Spleen (tissue), 11 donors: Measurements from ENCODE around the gene TMEM132C. TPM values are rescaled to one million over a fixed set of nuclear protein-coding genes. Genes with fewer than 3 reads are reported as not detected.

Experiments used
- DNase-seq: peaks from one replicate; pipeline ENCODE4 v3.0.0-alpha.2; 2020
- H3K27ac ChIP-seq, 8 donors: fragments of 200-600 bp; sonication (generic) in 7 of 8; 1 replicate in 4 of 8; 2 replicates in 4 of 8; pipeline versions ENCODE4 v1.5.0 to v1.8.0; 2016 to 2021; ENCODE audit warnings: inconsistent platforms in 4 of 8, mild to moderate bottlenecking in 4 of 8, moderate library complexity in 1 of 8
- H3K27me3 ChIP-seq, 7 donors: fragments of 200-600 bp; sonication (generic) in 6 of 7; replicated peaks in 1 of 7; 1 replicate in 4 of 7; 2 replicates in 3 of 7; pipeline versions ENCODE4 v1.5.0 to v1.8.0; 2016 to 2021; ENCODE audit warnings: inconsistent platforms in 3 of 7, mild to moderate bottlenecking in 1 of 7
- H3K36me3 ChIP-seq, 6 donors: fragments of 200-600 bp; sonication (generic) in 5 of 6; 1 replicate in 4 of 6; 2 replicates in 2 of 6; pipeline versions ENCODE4 v1.5.0 to v1.8.0; 2016 to 2021; ENCODE audit warnings: inconsistent platforms in 2 of 6
- H3K4me1 ChIP-seq, 6 donors: fragments of 200-600 bp; sonication (generic) in 5 of 6; 1 replicate in 3 of 6; 2 replicates in 3 of 6; pipeline versions ENCODE4 v1.5.0 to v1.8.0; 2016 to 2021; ENCODE audit warnings: inconsistent platforms in 3 of 6
- H3K4me3 ChIP-seq, 8 donors: fragments of 200-600 bp; sonication (generic) in 7 of 8; 1 replicate in 4 of 8; 2 replicates in 4 of 8; pipeline versions ENCODE4 v1.5.0 to v1.8.0; 2016 to 2021; ENCODE audit warnings: inconsistent platforms in 4 of 8, mild to moderate bottlenecking in 4 of 8, moderate library complexity in 2 of 8
- H3K9me3 ChIP-seq, 8 donors: fragments of 200-600 bp; sonication (generic) in 7 of 8; 1 replicate in 4 of 8; 2 replicates in 4 of 8; pipeline versions ENCODE4 v1.5.0 to v1.8.0; 2016 to 2021; ENCODE audit warnings: inconsistent platforms in 4 of 8
- POLR2A ChIP-seq, 3 donors: fragments of 450-650 bp; IDR thresholded peaks; one replicate each; pipeline ENCODE4 v1.5.1; 2017; ENCODE audit warnings: antibody characterized with exemption in 3 of 3, mild to moderate bottlenecking in 1 of 3
- POLR2AphosphoS5 ChIP-seq, 3 donors: sonication (generic); formaldehyde crosslinking; IDR thresholded peaks; one replicate each; pipeline ENCODE4 v1.5.1; 2017; ENCODE audit warnings: antibody characterized with exemption in 3 of 3
- WGBS, 5 donors: extraction: QIAGEN DNeasy Blood & Tissue Kit in 3 of 5; methylation state at CpG; one replicate each; pipeline versions ENCODE4 v1.1.5 to v1.1.7; 2013 to 2018; 5-methylcytosine and 5-hydroxymethylcytosine counted together
- intact Hi-C: fragments of 100-400 bp; cut with DNase I; formaldehyde crosslinking; loops from one replicate; pipeline ENCODE4 v1.15.0; 2023; ENCODE audit warnings: low total_unique reads
- polyA plus RNA-seq, 3 donors: library from polyadenylated mRNA; stranded (reverse); fragments of 200-250 nt; gene quantifications; one replicate each; pipeline ENCODE4 v1.2.1, GENCODE V29; 2013
- total RNA-seq, 7 donors: library from RNA; depleted of rRNA in 3 of 7; stranded (reverse); fragments of >200 nt in 3 of 7; fragmentation: NEBNext Ultra II Directional in 4 of 7; extraction: Animal tissue kit (Norgen Biotek cat#: 25700) in 4 of 7; gene quantifications; one replicate each; pipeline versions ENCODE4 v1.1.0 to v1.2.1, GENCODE V29; 2016 to 2021
- TF ChIP-seq, protein P1 (sequence below), 11 experiments: fragments of 200-600 bp in 7 of 11; fragments of 450-650 bp in 4 of 11; sonication (generic) in 4 of 11; IDR thresholded peaks in 8 of 11; conservative IDR thresholded peaks in 3 of 11; 1 replicate in 7 of 11; 2 replicates in 4 of 11; pipeline versions ENCODE4 v1.4.0 to v1.8.0; 2016 to 2021; ENCODE audit warnings: antibody characterized with exemption in 11 of 11, inconsistent platforms in 4 of 11, mild to moderate bottlenecking in 1 of 11
- donor health status: healthy with polysubstance abuse.
- donor health status: DM: no; HTN: no; CAD: no; lungs with moderate emphysema.
- donor health status: DM: no; HTN: no; CAD: no.
- donor health status: Bipolar disorder and iron deficiency.
- donor health status: healthy.
- donor health status: DM: no; HTN: no; CAD: no.
- donor health status: DM: yes; HTN: yes; CAD: no.

The TMEM132C gene
- total and polyA plus RNA-seq, 10 donors: 0.08 to 0.83 (median 0.25) TPM; not detected in 4

DNA sequence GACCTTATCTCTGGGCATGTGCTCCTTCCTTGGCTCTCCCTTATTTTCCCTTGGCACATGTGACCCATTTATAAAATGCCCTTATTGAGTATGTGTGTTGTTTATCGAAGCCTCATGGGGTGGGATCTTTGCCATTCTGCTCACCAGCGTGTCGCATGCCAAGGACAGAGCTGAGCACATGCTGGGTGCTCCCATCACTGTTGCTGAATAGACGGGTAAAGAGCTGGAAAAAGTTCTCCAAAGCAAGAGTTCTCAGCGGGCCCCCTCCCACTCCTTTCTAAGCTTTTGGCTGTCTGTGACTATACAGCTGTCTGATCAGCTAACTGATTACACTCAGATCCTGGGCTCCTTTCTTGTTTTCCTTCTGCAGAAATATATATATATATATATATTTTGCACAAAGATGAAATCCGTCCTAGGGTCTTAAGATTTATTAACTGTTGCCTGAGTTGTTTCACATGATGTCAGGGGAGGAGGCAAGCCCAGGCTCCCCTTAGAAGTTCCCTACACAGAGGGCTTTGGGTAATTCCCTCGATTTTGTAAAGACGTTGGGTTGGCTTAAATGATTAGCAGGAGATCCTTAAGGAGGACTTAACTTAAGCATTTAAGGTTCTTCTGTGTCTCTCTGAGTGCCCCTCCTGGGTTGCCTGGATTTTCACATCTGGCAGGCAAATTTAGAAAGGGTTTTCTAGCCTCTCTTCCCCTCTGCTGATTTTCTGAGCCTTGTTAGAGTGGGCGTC, 71.6 kb downstream of the TMEM132C start:
- Histone ChIP-seq H3K9me3 (peaks cover 0 to 23% (median 7%) of the 10 kb centered on the region in 8 donors), H3K27me3 (peaks cover 0 to 34% (median 0%) of the 10 kb centered on the region in 7 donors), H3K36me3 (no peaks in the 10 kb centered on the region), H3K27ac (no peak overlapping the region), H3K4me3 (no peak overlapping the region), H3K4me1 (no peaks in the 10 kb centered on the region)
- TF ChIP-seq POLR2AphosphoS5 (IDR thresholded peaks at IDR 0.05) (no peak), POLR2A (IDR thresholded peaks at IDR 0.05) (no peak)
- TF ChIP-seq, protein P1, sequence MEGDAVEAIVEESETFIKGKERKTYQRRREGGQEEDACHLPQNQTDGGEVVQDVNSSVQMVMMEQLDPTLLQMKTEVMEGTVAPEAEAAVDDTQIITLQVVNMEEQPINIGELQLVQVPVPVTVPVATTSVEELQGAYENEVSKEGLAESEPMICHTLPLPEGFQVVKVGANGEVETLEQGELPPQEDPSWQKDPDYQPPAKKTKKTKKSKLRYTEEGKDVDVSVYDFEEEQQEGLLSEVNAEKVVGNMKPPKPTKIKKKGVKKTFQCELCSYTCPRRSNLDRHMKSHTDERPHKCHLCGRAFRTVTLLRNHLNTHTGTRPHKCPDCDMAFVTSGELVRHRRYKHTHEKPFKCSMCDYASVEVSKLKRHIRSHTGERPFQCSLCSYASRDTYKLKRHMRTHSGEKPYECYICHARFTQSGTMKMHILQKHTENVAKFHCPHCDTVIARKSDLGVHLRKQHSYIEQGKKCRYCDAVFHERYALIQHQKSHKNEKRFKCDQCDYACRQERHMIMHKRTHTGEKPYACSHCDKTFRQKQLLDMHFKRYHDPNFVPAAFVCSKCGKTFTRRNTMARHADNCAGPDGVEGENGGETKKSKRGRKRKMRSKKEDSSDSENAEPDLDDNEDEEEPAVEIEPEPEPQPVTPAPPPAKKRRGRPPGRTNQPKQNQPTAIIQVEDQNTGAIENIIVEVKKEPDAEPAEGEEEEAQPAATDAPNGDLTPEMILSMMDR (IDR thresholded peaks at IDR 0.05 in 8 of 11, conservative IDR thresholded peaks at IDR 0.05 in 3 of 11): no peak
- no peak for DNase-seq
- intact Hi-C loops: no loop called here
- WGBS, 5 donors: 14 to 27% (median 18%) methylated on average over 9 of the region's 9 CpGs

DNA sequence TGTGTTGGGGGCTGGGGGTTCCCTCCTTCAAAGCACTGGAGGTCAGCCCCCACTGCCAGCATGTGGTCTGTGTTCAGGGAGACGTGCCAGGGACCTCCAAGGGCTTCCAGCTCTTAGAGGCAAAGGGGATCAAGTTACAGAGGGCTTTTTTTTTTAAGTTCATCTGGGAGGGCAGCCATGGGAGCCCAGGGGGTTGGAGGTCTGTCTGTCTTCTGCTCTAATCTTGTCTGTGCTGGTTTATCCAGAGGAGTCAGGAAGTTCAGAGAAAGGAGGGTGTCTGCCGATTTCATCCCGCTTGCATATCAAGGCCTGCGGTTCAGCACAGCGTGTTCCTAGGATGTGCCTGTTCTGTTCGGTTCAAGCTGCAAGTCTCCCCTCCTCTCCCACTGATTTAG, 72.2 kb downstream of the TMEM132C start:
- WGBS, 5 donors: 5 to 16% (median 9%) methylated on average over 6 of the region's 6 CpGs
- no peak overlapping the region for H3K27ac ChIP-seq
- peaks cover 0 to 34% (median 0%) of the 10 kb centered on the region in 7 donors for H3K27me3 ChIP-seq
- TF ChIP-seq POLR2AphosphoS5 (IDR thresholded peaks at IDR 0.05) (no peak), POLR2A (IDR thresholded peaks at IDR 0.05) (no peak)
- TF ChIP-seq, protein P1 (IDR thresholded peaks at IDR 0.05 in 8 of 11, conservative IDR thresholded peaks at IDR 0.05 in 3 of 11): no peak
- H3K36me3 ChIP-seq: no peaks in the 10 kb centered on the region
- H3K9me3 ChIP-seq: peaks cover 0 to 22% (median 7%) of the 10 kb centered on the region in 8 donors
- H3K4me3 ChIP-seq: no peak overlapping the region
- intact Hi-C loops: no loop called here
- H3K4me1 ChIP-seq: no peaks in the 10 kb centered on the region
- DNase-seq: no peak

DNA sequence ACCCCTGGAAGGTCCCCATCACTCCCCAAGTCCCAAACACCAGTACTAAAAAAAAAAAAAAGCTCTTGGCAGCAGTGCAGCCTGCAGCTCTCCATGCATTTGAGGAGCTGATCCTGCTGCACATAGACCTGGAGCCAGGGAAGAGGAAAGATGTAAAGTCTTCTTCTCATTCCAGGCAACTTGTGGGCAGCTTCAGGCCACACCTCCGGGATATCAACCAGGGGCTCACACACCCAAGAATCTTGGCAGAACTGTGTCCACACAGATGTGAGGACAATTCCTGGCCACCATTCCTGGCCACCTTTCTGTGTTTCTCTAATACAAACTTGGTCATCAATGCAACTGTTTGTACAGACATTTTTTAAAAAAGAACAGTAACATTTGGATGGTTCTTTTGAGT, 72.7 kb downstream of the TMEM132C start:
- DNase-seq: no peak
- intact Hi-C loops: no loop called here
- H3K4me1 ChIP-seq: no peaks in the 10 kb centered on the region
- H3K4me3 ChIP-seq: no peak overlapping the region
- H3K27me3 ChIP-seq: peaks cover 0 to 34% (median 0%) of the 10 kb centered on the region in 7 donors
- TF ChIP-seq, protein P1 (IDR thresholded peaks at IDR 0.05 in 8 of 11, conservative IDR thresholded peaks at IDR 0.05 in 3 of 11): no peak
- TF ChIP-seq POLR2A (IDR thresholded peaks at IDR 0.05): no peak
- TF ChIP-seq POLR2AphosphoS5 (IDR thresholded peaks at IDR 0.05): no peak
- H3K36me3 ChIP-seq: no peaks in the 10 kb centered on the region
- H3K27ac ChIP-seq: no peak overlapping the region
- H3K9me3 ChIP-seq: peaks cover 0 to 17% (median 3%) of the 10 kb centered on the region in 8 donors
- 50 to 75% (median 63%) methylated on average over 1 of the region's 1 CpG for WGBS, 5 donors

DNA sequence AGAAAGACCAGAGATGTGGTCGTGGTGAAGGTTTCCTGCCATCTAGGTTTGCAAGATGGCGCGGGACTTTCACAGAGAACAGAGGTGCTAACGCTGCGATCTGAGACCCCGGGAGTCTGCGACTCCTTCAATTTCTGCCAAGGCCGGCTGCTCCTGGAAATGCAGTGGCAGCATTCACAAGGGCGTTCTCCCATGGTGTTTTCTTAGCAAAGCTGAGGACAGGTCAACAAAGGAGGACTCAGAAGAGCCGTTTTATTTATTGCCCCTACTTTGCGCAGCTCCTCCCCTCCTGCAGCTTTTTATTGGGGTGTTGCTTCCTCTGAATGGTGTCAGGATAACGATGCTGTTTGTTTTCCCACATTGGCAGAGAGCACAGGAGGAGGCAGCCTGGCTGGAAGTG, 86.3 kb downstream of the TMEM132C start:
- intact Hi-C loops: no loop called here
- 8 to 19% (median 12%) methylated on average over 12 of the region's 12 CpGs for WGBS, 5 donors
- peaks cover 0 to 40% (median 0%) of the 10 kb centered on the region in 7 donors for H3K27me3 ChIP-seq
- H3K4me3 ChIP-seq: no peak overlapping the region
- H3K27ac ChIP-seq: no peak overlapping the region
- peaks cover 0 to 40% (median 22%) of the 10 kb centered on the region in 8 donors for H3K9me3 ChIP-seq
- no peak for DNase-seq
- H3K36me3 ChIP-seq: no peaks in the 10 kb centered on the region
- no peaks in the 10 kb centered on the region for H3K4me1 ChIP-seq
- no peak for TF ChIP-seq POLR2A (IDR thresholded peaks at IDR 0.05)
- TF ChIP-seq POLR2AphosphoS5 (IDR thresholded peaks at IDR 0.05): no peak
- TF ChIP-seq, protein P1 (IDR thresholded peaks at IDR 0.05 in 8 of 11, conservative IDR thresholded peaks at IDR 0.05 in 3 of 11): no peak
